Neural cell (in vitro differentiated cells): Measurements from ENCODE around the gene NBEAL1.

Experiments
- CTCF ChIP-seq: fragments of 450-650 bp; IDR thresholded peaks from 2 replicates; pipeline ENCODE4 v1.5.1; 2014; ENCODE audit warnings: antibody characterized with exemption, mild to moderate bottlenecking, moderate library complexity; ENCODE audit not compliant: poor library complexity, severe bottlenecking
- EP300 ChIP-seq: fragments of 450-650 bp; conservative IDR thresholded peaks from 2 replicates; pipeline ENCODE4 v1.6.1; 2014; ENCODE audit warnings: antibody characterized with exemption, mild to moderate bottlenecking, moderate library complexity; ENCODE audit not compliant: poor library complexity, severe bottlenecking
- EZH2 ChIP-seq: fragments of 200-600, 300-800 bp; shearing (Covaris generic), sonication (generic); IDR thresholded peaks from 2 replicates; pipeline ENCODE4 v1.6.1; 2014; ENCODE audit warnings: antibody characterized with exemption, low read length, borderline replicate concordance, mild to moderate bottlenecking; ENCODE audit not compliant: insufficient read depth, poor library complexity, severe bottlenecking
- MXI1 ChIP-seq: fragments of 450-650 bp; conservative IDR thresholded peaks from 2 replicates; pipeline ENCODE4 v1.6.1; 2014; ENCODE audit warnings: antibody characterized with exemption, mild to moderate bottlenecking; ENCODE audit not compliant: poor library complexity, severe bottlenecking
- POLR2AphosphoS5 ChIP-seq: IDR thresholded peaks from 2 replicates; pipeline ENCODE4 v1.6.1; 2012
- TAF1 ChIP-seq: IDR thresholded peaks from 2 replicates; pipeline ENCODE4 v1.6.1; 2012; ENCODE audit warnings: low read depth

- TF ChIP-seq POLR2AphosphoS5 (no peak), EP300 (no peak), EZH2 (no peak), CTCF (no peak), TAF1 (no peak), MXI1 (no peak)
These were observed 21.3 kb downstream of the NBEAL1 start for GRCh38 chr2:203035879-203036470.
